Body of pancreas (tissue), 4 donors: ENCODE results near the gene MAP2.

Source experiments
- CTCF ChIP-seq, 7 experiments: fragments of 450-650 bp in 4 of 7; fragments of 200-600 bp in 3 of 7; sonication (generic) in 3 of 7; IDR thresholded peaks; one replicate each; pipeline ENCODE4 v1.5.1; 2016 to 2019; ENCODE audit warnings: antibody characterized with exemption in 7 of 7
- POLR2A ChIP-seq, 3 donors: fragments of 450-650 bp; IDR thresholded peaks; one replicate each; pipeline ENCODE4 v1.6.1; 2016; ENCODE audit warnings: antibody characterized with exemption in 3 of 3, mild to moderate bottlenecking in 2 of 3

DNA sequence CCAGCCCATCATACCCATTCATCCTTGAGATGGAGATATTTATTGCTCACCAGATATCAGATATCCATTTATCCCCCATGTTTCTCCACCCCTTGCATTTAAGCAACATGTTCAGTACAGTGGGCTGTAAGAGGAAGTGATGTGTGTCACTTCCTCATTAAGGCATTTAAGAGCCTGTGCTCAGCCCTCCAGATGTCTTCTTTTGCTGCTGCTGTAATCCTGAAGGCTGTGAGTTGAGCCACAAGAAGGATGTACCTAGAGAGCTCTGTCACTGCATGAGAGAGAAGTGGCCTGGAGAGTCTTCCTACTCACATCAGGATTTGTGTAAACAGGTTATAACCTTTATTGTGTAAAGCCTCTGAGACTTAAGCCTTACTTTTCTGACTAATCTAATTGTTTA is 195.9 kb downstream of the MAP2 start:
- TF ChIP-seq CTCF (IDR thresholded peaks at IDR 0.05) = no peak
- no peak for TF ChIP-seq POLR2A (IDR thresholded peaks at IDR 0.05)
